AML-193 (cell line): Measurements from ENCODE around the gene GINS1.
"Not testable (repeated sequence)": the region's sequence is repeated elsewhere in the genome, so short reads cannot be mapped to it uniquely, and the experiment has no call there.

ENCODE experiments used
- DNase-seq, 2 experiments: peaks; one replicate each; lab custom pipeline; 2025; lab: John Stamatoyannopoulos, UW

Gene GINS1

DNA sequence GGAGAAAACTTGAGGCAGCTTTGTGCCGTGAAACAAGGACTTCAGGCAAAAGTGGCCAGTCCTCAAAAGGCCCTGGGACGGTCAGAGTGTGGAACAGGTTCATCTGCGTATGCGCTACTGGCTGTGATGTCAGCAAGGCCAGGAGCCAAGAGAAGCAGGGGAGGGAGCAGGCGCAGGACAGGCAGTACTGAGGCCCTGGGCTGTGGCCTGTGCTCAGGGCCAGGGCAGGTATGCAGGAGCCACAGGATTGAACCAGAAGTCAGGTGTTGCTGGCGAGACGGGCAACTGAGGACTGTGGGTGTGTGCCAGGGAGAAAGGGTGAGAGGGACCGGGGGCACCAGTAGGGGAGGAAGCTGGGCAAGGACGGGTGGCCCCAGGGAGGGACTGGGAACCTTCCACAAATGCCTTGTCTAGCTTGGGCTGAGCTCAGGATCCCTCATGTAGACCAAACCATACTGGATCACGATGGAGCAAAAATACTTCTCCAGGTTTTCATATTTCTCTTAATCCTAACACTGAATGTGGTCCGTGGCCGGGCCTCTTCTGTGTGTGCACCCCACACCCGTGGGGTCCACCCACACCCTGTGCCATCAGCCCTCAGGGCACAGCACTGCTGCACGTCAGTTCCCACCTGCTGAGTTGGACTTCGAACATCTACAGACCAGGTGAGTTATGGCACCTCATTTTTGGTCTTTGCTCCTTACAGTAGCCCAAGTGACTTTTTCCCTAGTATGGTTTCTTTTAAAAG, 46.9 kb downstream of the GINS1 start:
- DNase-seq, result no peak

- no peak for DNase-seq
Measured at GRCh38 chr20:25457886-25458680, 50.6 kb downstream of the GINS1 start.

GRCh38 chr20:25459111-25459830, 51.8 kb downstream of the GINS1 start:
- DNase-seq, result no peak

- no peak for DNase-seq
Measured at GRCh38 chr20:25459916-25460535, 52.6 kb downstream of the GINS1 start.

DNA sequence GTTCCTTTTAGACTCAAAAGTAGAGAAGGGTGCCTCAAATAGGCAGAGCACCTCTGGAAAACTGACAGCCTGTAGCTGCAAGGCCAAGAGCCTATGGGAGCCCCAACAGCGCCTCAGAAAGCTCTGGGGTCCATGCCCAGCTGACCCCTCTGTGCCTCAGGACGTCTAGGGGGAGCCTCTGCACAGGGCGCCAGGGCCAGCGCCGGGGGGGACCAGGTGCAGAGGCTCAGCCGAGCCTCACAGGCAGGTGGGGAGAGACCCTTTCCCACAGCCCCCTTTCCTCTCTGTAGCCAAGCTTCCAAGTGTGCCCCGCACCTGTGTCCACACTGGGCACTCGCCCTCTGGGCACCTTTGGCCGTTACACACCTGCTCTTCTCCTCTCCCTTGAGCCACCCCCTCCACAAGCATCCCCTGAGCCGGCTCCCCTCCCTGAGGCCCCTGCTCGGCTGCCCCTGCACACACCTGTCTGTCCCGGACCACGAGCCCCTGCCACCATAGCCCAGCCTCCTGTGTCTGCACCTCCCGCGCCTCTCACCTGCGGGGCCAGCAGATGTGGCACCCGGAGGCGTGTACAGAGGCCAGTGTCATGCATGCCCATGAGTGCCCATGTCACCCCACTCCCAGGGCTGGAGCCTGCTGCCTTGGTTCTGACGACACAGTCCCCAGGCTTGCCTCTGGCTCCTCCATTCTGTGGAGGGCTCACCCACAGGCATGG, 53.2 kb downstream of the GINS1 start:
- DNase-seq, result no peak

GRCh38 chr20:25461281-25461650, 53.8 kb downstream of the GINS1 start:
- no peak for DNase-seq

DNA sequence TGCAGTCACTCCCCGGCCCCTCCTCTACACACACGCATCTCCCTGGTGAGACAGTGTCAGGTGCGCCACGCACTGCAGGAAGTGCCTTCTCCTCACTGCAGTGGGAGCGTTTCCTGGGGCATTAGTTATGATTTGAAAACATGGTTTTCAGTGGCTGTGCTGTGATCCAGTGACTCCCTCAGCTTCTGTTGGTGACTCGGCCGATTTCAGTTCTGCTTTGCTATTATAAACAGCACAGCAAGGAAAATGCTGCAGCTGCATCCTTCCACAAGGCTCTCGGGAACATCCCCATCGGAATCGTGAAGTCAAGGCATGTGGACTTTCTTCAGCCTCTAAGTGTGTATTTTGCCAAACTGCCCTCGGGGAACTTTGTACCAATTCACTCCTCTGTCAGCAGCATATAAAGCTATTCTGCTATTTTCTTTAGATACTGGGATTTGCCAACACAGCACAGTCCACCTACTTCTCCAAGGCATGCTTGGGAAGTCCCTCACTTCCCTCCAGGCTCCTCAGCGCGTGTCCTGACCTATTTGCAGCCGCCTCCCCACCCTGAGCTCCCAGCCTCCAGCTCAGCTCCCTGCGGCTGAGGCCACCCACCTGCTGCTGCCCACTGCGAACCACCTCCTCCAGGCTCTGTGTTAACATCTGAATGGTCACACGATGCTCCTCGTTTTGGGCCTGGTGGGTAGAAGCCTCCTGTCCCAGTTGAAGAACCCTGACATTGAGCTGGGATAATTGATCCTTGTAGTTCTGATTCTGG, 54.5 kb downstream of the GINS1 start:
- no peak for DNase-seq

DNA sequence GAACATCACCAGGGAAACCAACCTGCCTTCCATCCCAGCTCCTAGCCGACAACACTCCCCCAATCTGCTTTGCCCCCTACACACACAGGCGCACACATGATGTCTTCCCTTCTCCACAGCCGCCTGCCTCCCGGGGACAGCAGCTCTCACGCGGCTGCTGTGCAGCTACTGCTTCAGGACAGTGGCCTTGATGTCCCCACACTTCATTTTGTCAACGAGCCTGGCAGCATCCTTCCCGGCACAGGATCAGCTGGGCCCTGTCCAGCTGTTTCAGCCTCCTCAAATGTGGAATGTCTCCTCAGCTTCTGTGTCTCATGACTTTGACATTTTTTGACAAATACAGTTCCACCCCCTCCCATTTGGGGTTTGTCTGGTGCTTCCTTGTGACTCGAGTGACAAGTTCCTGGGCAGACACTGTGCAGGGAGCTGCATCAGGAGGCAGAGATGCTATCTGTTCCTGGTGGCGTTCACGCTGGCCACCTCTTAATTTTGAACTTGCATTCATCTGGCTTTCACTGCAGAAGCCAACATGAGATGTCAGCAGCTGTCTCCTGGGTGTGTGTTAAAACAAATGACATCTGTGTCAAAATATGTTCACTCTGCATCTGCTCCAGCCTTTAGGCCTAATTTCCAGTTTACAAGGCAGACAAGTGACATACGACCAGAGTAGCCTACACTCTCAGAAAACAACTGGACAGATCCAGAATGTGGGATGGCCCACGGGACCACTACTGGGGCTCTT, 57.2 kb downstream of the GINS1 start:
- DNase-seq, result no peak

DNA sequence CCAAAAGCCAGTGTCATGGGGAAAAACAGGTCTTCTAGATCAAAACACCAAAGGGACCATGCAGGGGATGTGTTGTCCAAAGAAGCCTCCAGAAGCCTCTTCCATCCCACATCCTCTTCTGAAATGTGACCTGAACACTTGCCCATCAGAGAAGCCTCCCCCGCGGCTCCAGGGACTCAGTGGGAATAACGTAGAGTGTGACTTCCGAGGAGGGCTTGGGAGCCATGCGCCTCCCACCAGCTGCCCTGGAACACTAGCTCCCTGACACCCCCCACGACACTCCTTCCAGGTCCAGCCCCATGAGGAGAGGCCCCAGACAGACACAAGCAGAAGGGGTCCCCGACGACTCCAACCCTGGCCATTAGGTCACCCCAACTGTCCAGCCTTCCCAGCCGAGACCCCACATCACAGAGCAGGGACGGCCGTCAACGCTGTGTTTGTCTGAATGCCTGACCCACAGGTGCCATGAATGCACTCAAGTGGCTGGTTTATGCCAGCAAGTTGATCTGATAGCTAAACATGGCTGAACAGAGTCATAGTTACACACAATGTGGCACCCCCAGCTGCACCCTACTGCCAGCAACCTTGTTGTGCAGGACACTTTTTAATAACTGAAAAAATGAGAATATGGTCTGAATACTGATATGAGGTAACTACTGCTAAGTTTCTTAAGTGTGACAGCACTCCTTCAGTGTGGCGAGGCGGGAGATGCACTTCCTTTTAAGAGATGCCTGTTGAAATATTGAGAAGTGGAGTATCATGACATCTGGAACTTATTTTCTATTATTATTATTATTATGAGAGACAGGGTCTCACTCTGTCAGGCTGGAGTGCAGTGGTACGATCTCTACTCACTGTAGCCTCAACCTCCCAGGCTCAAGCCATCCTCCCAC, 58.0 kb downstream of the GINS1 start:
- DNase-seq, result no peak

- DNase-seq, result no peak
Measured at GRCh38 chr20:25466846-25467245, 59.4 kb downstream of the GINS1 start.

GRCh38 chr20:25467441-25467840, 60.0 kb downstream of the GINS1 start:
- no peak for DNase-seq

DNA sequence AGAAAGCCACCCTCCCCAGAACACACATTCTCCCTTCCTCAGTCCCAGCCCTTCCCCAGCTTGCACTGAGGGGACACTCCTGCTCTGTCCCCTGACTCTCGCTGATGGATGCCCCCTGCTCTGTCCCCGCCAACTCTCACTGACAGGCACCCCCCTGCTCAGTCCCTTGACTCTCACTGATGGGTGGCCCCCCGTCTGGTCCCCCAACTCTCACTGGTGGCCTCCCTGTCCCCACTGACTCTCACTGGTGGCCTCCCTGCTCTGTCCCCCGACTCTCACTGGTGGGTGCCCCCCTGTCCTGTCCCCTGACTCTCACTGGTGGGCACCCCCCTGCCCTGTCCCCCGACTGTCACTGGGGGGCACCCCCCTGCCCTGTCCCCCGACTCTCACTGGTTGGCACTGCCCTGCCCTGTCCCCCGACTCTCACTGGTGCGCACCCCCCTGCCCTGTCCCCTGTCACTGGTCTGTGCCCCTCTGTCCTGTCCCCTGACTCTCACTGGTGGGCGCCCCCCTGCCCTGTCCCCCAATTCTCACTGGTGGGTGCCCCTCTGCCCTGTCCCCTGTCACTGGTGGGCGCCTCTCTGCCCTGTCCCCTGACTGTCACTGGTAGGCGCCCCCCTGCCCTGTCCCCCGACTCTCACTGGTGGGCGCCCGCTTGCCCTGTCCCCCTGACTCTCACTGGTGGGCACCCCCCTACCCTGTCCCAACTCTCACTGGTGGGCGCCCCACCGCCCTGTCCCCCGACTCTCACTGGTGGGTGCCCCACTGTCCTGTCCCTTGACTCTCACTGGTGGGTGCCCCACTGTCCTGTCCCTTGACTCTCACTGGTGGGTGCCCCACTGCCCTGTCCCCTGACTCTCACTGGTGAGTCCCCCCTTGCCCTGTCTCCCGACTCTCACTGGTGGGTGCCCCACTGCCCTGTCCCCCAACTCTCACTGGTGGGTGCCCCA, 60.9 kb downstream of the GINS1 start:
- no peak for DNase-seq

DNA sequence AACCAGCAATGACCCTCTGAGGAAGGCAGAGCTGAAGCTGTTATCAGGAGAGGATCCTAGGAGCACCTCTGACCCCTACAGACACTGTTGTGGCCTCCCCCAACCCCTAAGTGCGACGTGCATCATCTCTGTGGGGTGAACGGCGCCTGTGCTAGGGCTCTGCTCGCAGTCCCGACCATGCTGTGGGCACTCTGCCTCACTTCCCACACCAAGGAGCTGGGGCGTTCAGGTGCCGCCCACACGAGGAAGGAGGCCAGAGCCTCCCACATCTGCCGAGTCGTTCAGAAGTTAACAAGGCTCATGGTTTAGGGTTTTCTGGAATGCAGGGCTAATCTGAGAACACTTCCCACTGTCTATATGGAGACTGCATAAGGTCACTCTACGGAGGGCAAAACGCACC, 62.1 kb downstream of the GINS1 start:
- no peak for DNase-seq

DNA sequence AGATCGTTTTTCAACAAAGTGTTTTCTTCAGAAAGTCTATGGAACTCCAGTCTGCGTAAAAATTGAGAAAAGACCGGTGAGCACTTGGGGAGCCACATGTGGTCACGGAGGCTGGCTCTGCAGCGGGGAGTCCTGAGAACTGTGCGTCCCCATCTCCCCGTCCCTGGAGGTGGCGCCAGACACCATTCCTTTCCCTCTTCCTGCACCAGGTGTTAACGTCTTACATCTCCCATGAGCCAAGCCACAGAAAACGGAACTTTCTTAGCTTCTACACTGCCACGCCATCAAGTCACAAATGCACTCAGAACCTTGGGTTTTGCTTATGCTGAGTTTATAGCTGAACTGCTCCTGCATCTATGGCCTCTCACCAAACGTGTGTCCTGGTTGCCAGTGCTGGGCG, 62.6 kb downstream of the GINS1 start:
- DNase-seq, result peak in 1 of 2 experiments; percentile 0

DNA sequence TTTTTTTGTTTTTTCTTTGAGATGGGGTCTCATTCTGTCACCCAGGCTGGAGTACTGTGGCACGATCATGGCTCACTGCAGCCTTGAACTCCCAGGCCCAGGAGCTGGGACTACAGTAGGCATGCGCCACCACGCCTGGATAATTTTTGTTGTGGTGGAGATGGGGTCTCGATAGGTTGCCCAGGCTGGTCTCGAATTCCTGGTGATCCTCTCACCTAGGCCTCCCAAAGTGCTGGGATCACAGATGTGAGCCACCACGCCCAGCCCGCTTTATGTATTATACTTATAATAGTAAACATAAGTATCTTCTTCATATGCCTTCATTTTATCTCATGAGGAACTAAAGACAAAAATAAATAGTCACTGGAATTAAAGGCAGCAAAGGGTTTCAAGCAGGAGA, 63.5 kb downstream of the GINS1 start:
- no peak for DNase-seq

- not testable (repeated sequence) for DNase-seq
Measured at GRCh38 chr20:25473297-25473696, 65.8 kb downstream of the GINS1 start.

DNA sequence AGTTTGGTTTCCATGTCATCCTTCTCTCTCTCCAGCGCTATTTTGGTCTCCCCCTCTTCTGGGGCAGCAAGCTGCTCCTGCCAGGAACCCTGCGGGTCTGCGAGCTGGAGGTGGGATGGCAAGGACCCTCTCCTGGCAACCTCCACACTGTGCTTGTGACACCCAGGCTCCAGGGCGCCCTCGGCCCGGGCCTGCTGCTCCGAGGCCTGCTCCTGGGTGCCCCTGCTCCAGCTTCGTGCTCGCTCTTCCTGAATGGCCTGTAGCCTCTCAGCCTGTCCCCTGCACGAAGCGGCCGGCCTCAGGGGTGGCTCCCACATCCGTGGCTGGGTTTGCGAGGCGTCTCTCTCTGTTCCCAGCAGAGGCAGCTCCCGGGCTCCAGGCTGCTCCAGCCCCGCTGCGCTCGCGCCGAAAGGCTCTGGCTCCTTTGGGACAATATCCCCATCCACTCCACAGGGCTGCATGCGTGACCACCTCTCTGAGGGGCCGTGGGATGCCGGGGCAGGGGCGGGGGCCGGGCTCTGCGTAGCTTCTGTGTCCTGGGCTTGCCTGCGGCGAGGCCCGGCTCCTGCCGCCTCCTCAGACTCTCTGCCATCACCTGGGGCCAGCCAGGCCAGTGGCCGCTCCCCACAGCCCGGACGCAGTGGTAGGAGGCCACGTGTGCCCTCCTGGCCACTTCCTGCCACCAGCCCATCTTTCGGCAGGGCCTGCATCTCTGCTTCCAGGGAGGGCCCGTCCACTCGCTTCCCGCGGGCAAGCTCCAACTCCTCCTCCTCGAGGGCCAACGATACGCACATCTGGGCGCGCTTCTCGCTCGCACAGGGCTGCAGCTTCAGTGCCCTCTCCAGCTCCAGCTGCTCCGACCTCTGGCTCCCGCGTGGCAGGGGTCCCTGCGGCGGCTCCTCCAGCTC, 68.9 kb downstream of the GINS1 start:
- DNase-seq, result no peak
